Activated B cell treated with CpG ODN at 0.5 μM for 24 hours (primary cell): ENCODE results near the gene BCL11B. TPM values are rescaled to one million over a fixed set of nuclear protein-coding genes. Genes with fewer than 3 reads are reported as not detected.

Source experiments
- ATAC-seq: fragments of 200-7000 bp; cut with Tn5 transposase; one replicate; pipeline ENCODE4 v1.10.0; 2021; ENCODE audit warnings: low read depth, mild to moderate bottlenecking, moderate library complexity
- CTCF ChIA-PET: fragments of 350-600 bp; sonication (Branson Sonifier 250); formaldehyde crosslinking; loops from one replicate; lab custom pipeline; 2021; ENCODE audit warnings: antibody characterized with exemption; lab: Charles Lee
- POLR2A ChIA-PET: fragments of 350-600 bp; sonication (Branson Sonifier 250); formaldehyde crosslinking; loops from one replicate; lab custom pipeline; 2021; ENCODE audit warnings: antibody characterized with exemption; lab: Charles Lee
- DNase-seq: peaks from one replicate; pipeline ENCODE4 v3.0.0; 2022
- H3K27ac Mint-ChIP-seq: one replicate; pipeline ENCODE4 v1.8.0; 2020; ENCODE audit warnings: mixed read lengths
- H3K27me3 Mint-ChIP-seq: one replicate; pipeline ENCODE4 v1.8.0; 2021; ENCODE audit warnings: mixed read lengths
- H3K36me3 Mint-ChIP-seq: one replicate; pipeline ENCODE4 v1.8.0; 2021; ENCODE audit warnings: low read depth, mixed read lengths
- H3K4me1 Mint-ChIP-seq: one replicate; pipeline ENCODE4 v1.8.0; 2021; ENCODE audit warnings: mixed read lengths
- H3K4me3 Mint-ChIP-seq: one replicate; pipeline ENCODE4 v1.8.0; 2020; ENCODE audit warnings: mild to moderate bottlenecking, mixed read lengths
- H3K9me3 Mint-ChIP-seq: one replicate; pipeline ENCODE4 v1.8.0; 2020; ENCODE audit warnings: mixed read lengths
- CTCF ChIP-seq: fragments of 200-600 bp; IDR thresholded peaks from one replicate; pipeline ENCODE4 v1.8.0; 2022; ENCODE audit warnings: antibody characterized with exemption, mild to moderate bottlenecking
- intact Hi-C: fragments of 100-400 bp; cut with micrococcal nuclease; formaldehyde crosslinking; loops from one replicate; pipeline ENCODE4 v1.15.1; 2024
- total RNA-seq: library from RNA; stranded (reverse); gene quantifications from 2 replicates; pipeline ENCODE4 v1.2.3, GENCODE V29; 2022

Gene BCL11B
- total RNA-seq, 1 donor from 2014 or later = 0.13 TPM

GRCh38 chr14:99138999-99139865 is 132.8 kb downstream of the BCL11B start:
- ChIA-PET CTCF (no interaction called here), POLR2A (no interaction called here)
- no peak overlapping the region for H3K27ac Mint-ChIP-seq
- DNase-seq (no peak), ATAC-seq (no peak)
- no peak for TF ChIP-seq CTCF
- H3K4me1 Mint-ChIP-seq = no peaks in the 10 kb centered on the region
- no peaks in the 10 kb centered on the region for H3K36me3 Mint-ChIP-seq
- H3K27me3 Mint-ChIP-seq = no peaks in the 10 kb centered on the region
- no peaks in the 10 kb centered on the region for H3K9me3 Mint-ChIP-seq
- no peak overlapping the region for H3K4me3 Mint-ChIP-seq
- intact Hi-C loops = no loop called here

- H3K36me3 Mint-ChIP-seq = no peaks in the 10 kb centered on the region
- POLR2A ChIA-PET = no interaction called here
- intact Hi-C loops = no loop called here
- H3K27ac Mint-ChIP-seq = no peak overlapping the region
- DNase-seq = no peak
- no peak for ATAC-seq
- H3K9me3 Mint-ChIP-seq = no peaks in the 10 kb centered on the region
- H3K27me3 Mint-ChIP-seq = no peaks in the 10 kb centered on the region
- CTCF ChIA-PET = no interaction called here
- no peak for TF ChIP-seq CTCF
- H3K4me1 Mint-ChIP-seq = no peaks in the 10 kb centered on the region
- no peak overlapping the region for H3K4me3 Mint-ChIP-seq
Measured at GRCh38 chr14:99137913-99138571, 134.0 kb downstream of the BCL11B start.

GRCh38 chr14:99137001-99137700 is 134.8 kb downstream of the BCL11B start:
- ATAC-seq = no peak
- H3K36me3 Mint-ChIP-seq = no peaks in the 10 kb centered on the region

GRCh38 chr14:99136401-99136800 is 135.6 kb downstream of the BCL11B start:
- ChIA-PET CTCF (no interaction called here), POLR2A (no interaction called here)
- DNase-seq (no peak), ATAC-seq (no peak)
- Mint-ChIP-seq H3K4me1 (no peaks in the 10 kb centered on the region), H3K27ac (no peak overlapping the region), H3K9me3 (no peaks in the 10 kb centered on the region), H3K27me3 (no peaks in the 10 kb centered on the region), H3K4me3 (no peak overlapping the region), H3K36me3 (no peaks in the 10 kb centered on the region)
- intact Hi-C loops = no loop called here
- TF ChIP-seq CTCF = no peak

More at GRCh38 chr14:99137001-99137700, 134.8 kb downstream of the BCL11B start:
- CTCF ChIA-PET = no interaction called here
- TF ChIP-seq CTCF = no peak
- Mint-ChIP-seq H3K27ac (no peak overlapping the region), H3K4me1 (no peaks in the 10 kb centered on the region), H3K9me3 (no peaks in the 10 kb centered on the region), H3K27me3 (no peaks in the 10 kb centered on the region), H3K4me3 (no peak overlapping the region)
- DNase-seq = no peak
- intact Hi-C loops = no loop called here
- POLR2A ChIA-PET = no interaction called here

- DNase-seq = no peak
Measured at GRCh38 chr14:99136047-99136400, 136.0 kb downstream of the BCL11B start.

More at GRCh38 chr14:99136047-99136400, 136.0 kb downstream of the BCL11B start:
- intact Hi-C loops = no loop called here
- Mint-ChIP-seq H3K4me1 (no peaks in the 10 kb centered on the region), H3K27ac (no peak overlapping the region), H3K4me3 (no peak overlapping the region), H3K9me3 (no peaks in the 10 kb centered on the region), H3K36me3 (no peaks in the 10 kb centered on the region), H3K27me3 (no peaks in the 10 kb centered on the region)
- no peak for TF ChIP-seq CTCF
- ATAC-seq = no peak
- POLR2A ChIA-PET = no interaction called here
- CTCF ChIA-PET = no interaction called here
